WTC11 (cell line): ENCODE results near the gene TM7SF3. TPM values are rescaled to one million over a fixed set of nuclear protein-coding genes. Genes with fewer than 3 reads are reported as not detected.

Source experiments
- ATAC-seq: fragments of 200-7000 bp; cut with Tn5 transposase; 2 replicates; pipeline ENCODE4 v1.10.0; 2021; ENCODE audit warnings: mild to moderate bottlenecking, moderate library complexity
- CTCF ChIA-PET: fragments of 300-600 bp; sonication (Branson Sonifier 250); formaldehyde crosslinking; loops from one replicate; lab custom pipeline; 2021; ENCODE audit warnings: antibody characterized with exemption; lab: Charles Lee
- POLR2A ChIA-PET: fragments of 350-600 bp; sonication (Branson Sonifier 250); formaldehyde crosslinking; loops from one replicate; lab custom pipeline; 2021; ENCODE audit warnings: antibody characterized with exemption; lab: Charles Lee
- DNase-seq: peaks from one replicate; pipeline ENCODE4 v3.0.0; 2021; ENCODE audit warnings: low spot score
- H3K27ac Mint-ChIP-seq: 2 replicates; pipeline ENCODE4 v1.8.0; 2021; ENCODE audit warnings: mixed read lengths
- H3K27me3 Mint-ChIP-seq: 2 replicates; pipeline ENCODE4 v1.8.0; 2021; ENCODE audit warnings: low read depth, mild to moderate bottlenecking, moderate library complexity, mixed read lengths
- H3K36me3 Mint-ChIP-seq: 2 replicates; pipeline ENCODE4 v1.8.0; 2021; ENCODE audit warnings: mixed read lengths
- H3K4me1 Mint-ChIP-seq: 2 replicates; pipeline ENCODE4 v1.8.0; 2022; ENCODE audit warnings: mixed read lengths
- H3K4me3 Mint-ChIP-seq: 2 replicates; pipeline ENCODE4 v1.8.0; 2021; ENCODE audit warnings: mild to moderate bottlenecking, moderate library complexity, mixed read lengths
- H3K9me3 Mint-ChIP-seq: 2 replicates; pipeline ENCODE4 v1.8.0; 2021; ENCODE audit warnings: mixed read lengths
- EMX1 ChIP-seq: fragments of 250-450 bp; sonication (Bioruptor Pico); IDR thresholded peaks from 2 replicates; pipeline ENCODE4 v1.8.0; 2021; ENCODE audit warnings: mild to moderate bottlenecking
- ETV6 ChIP-seq: sonication (generic); formaldehyde crosslinking; IDR thresholded peaks from 2 replicates; pipeline ENCODE4 v1.8.1; 2022; ENCODE audit warnings: mild to moderate bottlenecking, missing genetic modification reagents
- FOXP1 ChIP-seq: sonication (generic); formaldehyde crosslinking; IDR thresholded peaks from 2 replicates; pipeline ENCODE4 v1.8.0; 2022; ENCODE audit warnings: missing genetic modification reagents, mild to moderate bottlenecking, moderate library complexity, borderline replicate concordance
- KAT7 ChIP-seq: sonication (generic); formaldehyde crosslinking; IDR thresholded peaks from 2 replicates; pipeline ENCODE4 v1.8.1; 2023; ENCODE audit warnings: missing genetic modification reagents, mild to moderate bottlenecking, borderline replicate concordance
- OVOL2 ChIP-seq: fragments of 250-450 bp; sonication (Bioruptor Pico); IDR thresholded peaks from 2 replicates; pipeline ENCODE4 v1.9.0; 2021; ENCODE audit warnings: mild to moderate bottlenecking, borderline replicate concordance
- RELA ChIP-seq: sonication (generic); formaldehyde crosslinking; IDR thresholded peaks from 2 replicates; pipeline ENCODE4 v1.8.1; 2022; ENCODE audit warnings: missing genetic modification reagents, mild to moderate bottlenecking, borderline replicate concordance
- SMAD3 ChIP-seq: sonication (generic); formaldehyde crosslinking; IDR thresholded peaks from 2 replicates; pipeline ENCODE4 v1.8.0; 2022; ENCODE audit warnings: missing genetic modification reagents, mild to moderate bottlenecking, borderline replicate concordance
- SMAD4 ChIP-seq: sonication (generic); formaldehyde crosslinking; IDR thresholded peaks from 2 replicates; pipeline ENCODE4 v1.8.0; 2022; ENCODE audit warnings: mild to moderate bottlenecking, missing genetic modification reagents
- TCF7 ChIP-seq: sonication (generic); formaldehyde crosslinking; IDR thresholded peaks from 2 replicates; pipeline ENCODE4 v1.8.0; 2022; ENCODE audit warnings: mild to moderate bottlenecking, low read depth, missing genetic modification reagents, moderate library complexity
- ZNF232 ChIP-seq: sonication (generic); formaldehyde crosslinking; IDR thresholded peaks from 2 replicates; pipeline ENCODE4 v1.8.0; 2022; ENCODE audit warnings: mild to moderate bottlenecking, missing genetic modification reagents
- ZNF317 ChIP-seq: sonication (generic); formaldehyde crosslinking; IDR thresholded peaks from 2 replicates; pipeline ENCODE4 v1.8.1; 2023; ENCODE audit warnings: low read depth, mild to moderate bottlenecking, moderate library complexity, missing genetic modification reagents, borderline replicate concordance
- total RNA-seq: library from RNA; stranded (reverse); gene quantifications from 3 replicates; pipeline ENCODE4 v1.2.3, GENCODE V29; 2021
- TF ChIP-seq, protein P1 (sequence below): sonication (generic); formaldehyde crosslinking; IDR thresholded peaks from 2 replicates; pipeline ENCODE4 v1.8.0; 2022; ENCODE audit warnings: mild to moderate bottlenecking, missing genetic modification reagents
- TF ChIP-seq, protein P2 (sequence below): fragments of 250-450 bp; sonication (Bioruptor Pico); conservative IDR thresholded peaks from 2 replicates; pipeline ENCODE4 v1.9.0; 2021; ENCODE audit warnings: mild to moderate bottlenecking
- TF ChIP-seq, protein P3 (sequence below): sonication (generic); formaldehyde crosslinking; IDR thresholded peaks from 2 replicates; pipeline ENCODE4 v1.8.0; 2023; ENCODE audit warnings: mild to moderate bottlenecking, missing genetic modification reagents
- TF ChIP-seq, protein P4 (sequence below): sonication (generic); formaldehyde crosslinking; IDR thresholded peaks from 2 replicates; pipeline ENCODE4 v1.8.1; 2022; ENCODE audit warnings: missing genetic modification reagents, borderline replicate concordance
- TF ChIP-seq, protein P5 (sequence below): sonication (generic); formaldehyde crosslinking; IDR thresholded peaks from 2 replicates; pipeline ENCODE4 v1.8.1; 2023; ENCODE audit warnings: mild to moderate bottlenecking, missing genetic modification reagents, moderate library complexity
- TF ChIP-seq, protein P6 (sequence below): sonication (generic); formaldehyde crosslinking; IDR thresholded peaks from 2 replicates; pipeline ENCODE4 v1.8.0; 2022; ENCODE audit warnings: missing genetic modification reagents
- TF ChIP-seq, protein P7 (sequence below): fragments of 200-600 bp; IDR thresholded peaks from 2 replicates; pipeline ENCODE4 v1.8.0; 2022; ENCODE audit warnings: antibody characterized with exemption
- TF ChIP-seq, protein P8 (sequence below): fragments of 250-450 bp; sonication (Bioruptor Pico); IDR thresholded peaks from 2 replicates; pipeline ENCODE4 v1.9.0; 2021; ENCODE audit warnings: mild to moderate bottlenecking
- TF ChIP-seq, protein P9 (sequence below): sonication (generic); formaldehyde crosslinking; IDR thresholded peaks from 2 replicates; pipeline ENCODE4 v1.8.1; 2023; ENCODE audit warnings: mild to moderate bottlenecking, moderate library complexity, missing genetic modification reagents

Gene TM7SF3
- total RNA-seq, 1 experiment from 2014 or later = 75.3 TPM

DNA sequence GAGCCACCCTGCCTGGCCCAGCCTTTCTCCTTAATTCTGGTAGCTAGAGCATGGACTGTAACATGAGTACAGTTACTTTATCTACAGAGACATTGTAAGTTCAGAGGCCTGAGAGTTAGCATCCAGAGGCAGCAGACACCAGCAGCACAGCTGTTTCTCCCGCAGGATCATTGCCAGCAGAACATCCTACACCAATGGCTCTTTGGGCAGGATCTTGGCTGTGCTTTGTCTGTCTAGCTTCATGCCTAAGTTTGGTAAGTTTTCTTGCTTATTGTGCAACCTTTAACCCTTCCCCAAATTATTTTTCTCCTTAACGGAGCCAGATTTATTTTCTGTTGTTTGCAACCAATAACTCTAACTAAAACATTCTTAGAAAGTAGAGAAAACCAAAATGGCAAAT lies 46.6 kb upstream of the TM7SF3 start:
- TF ChIP-seq TCF7 (no peak), OVOL2 (CRISPR knock-in tag) (no peak)
- no peak for DNase-seq
- H3K36me3 Mint-ChIP-seq = no peaks in the 10 kb centered on the region
- no peak for ATAC-seq
- no peak overlapping the region for H3K4me3 Mint-ChIP-seq
- H3K27ac Mint-ChIP-seq = no peak overlapping the region
- CTCF ChIA-PET = interaction anchor here (0.5 kb wide), 1 partner anchor 22 kb away, joined by 3 read pairs; no protein-coding TSS in a partner anchor
- H3K4me1 Mint-ChIP-seq = no peaks in the 10 kb centered on the region
- peaks cover 6% of the 10 kb centered on the region for H3K9me3 Mint-ChIP-seq
- POLR2A ChIA-PET = no interaction called here
- H3K27me3 Mint-ChIP-seq = no peaks in the 10 kb centered on the region

DNA sequence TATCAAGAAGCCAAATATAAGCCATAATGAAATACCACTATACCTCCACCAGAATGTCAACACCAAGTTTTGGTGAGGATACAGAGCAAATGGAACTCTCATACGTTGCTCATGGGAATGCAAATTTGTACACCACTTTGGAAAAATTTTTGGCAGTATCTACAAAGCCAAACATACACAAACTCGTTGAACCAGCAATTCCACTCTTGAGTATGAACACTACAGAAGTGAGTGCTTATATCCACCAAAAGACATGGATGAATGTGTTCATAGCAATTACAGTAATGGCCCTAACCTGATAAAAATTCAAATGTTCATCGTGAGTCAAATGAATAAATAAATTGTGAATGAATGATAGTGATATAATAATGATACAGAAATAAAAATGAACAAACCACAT lies 43.4 kb upstream of the TM7SF3 start:
- Mint-ChIP-seq H3K27ac (no peak overlapping the region), H3K4me1 (no peaks in the 10 kb centered on the region), H3K9me3 (peaks cover 6% of the 10 kb centered on the region), H3K36me3 (no peaks in the 10 kb centered on the region), H3K27me3 (no peaks in the 10 kb centered on the region), H3K4me3 (no peak overlapping the region)
- ChIA-PET POLR2A (no interaction called here), CTCF (no interaction called here)
- ATAC-seq (no peak), DNase-seq (no peak)
- TF ChIP-seq, protein P1, sequence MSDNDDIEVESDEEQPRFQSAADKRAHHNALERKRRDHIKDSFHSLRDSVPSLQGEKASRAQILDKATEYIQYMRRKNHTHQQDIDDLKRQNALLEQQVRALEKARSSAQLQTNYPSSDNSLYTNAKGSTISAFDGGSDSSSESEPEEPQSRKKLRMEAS (CRISPR knock-in tag) = no peak
- TF ChIP-seq, protein P2, sequence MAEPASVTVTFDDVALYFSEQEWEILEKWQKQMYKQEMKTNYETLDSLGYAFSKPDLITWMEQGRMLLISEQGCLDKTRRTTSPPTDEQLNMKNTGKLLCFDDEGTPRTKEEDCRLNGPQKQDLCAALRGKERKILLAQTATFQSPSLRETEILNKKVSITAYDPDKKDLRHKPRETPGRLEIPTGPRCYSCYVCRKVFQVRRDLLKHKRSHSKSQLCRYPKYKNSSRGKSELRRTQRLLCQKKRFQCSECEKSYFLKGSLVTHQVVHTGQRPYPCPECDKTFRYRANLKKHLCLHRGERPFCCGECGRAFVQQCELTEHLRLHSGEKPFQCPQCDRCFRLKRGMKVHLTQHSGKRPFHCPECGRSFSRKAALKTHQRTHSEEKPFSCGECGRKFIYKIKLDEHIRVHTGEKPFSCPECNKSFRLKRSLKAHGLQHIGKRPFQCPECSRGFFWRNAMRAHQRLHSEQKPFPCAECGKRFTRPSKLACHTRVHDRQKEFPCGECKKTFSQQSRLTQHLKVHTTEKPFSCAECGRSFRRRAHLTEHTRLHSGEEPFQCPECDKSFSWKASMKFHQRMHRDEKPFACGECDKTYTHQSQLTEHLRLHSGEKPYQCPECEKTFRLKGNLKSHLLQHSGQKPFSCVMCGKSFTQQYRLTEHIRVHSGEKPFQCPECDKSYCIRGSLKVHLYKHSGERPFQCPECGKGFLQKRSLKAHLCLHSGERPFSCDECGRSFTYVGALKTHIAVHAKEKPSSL (CRISPR knock-in tag) = no peak
- TF ChIP-seq EMX1 = no peak
- TF ChIP-seq, protein P3, sequence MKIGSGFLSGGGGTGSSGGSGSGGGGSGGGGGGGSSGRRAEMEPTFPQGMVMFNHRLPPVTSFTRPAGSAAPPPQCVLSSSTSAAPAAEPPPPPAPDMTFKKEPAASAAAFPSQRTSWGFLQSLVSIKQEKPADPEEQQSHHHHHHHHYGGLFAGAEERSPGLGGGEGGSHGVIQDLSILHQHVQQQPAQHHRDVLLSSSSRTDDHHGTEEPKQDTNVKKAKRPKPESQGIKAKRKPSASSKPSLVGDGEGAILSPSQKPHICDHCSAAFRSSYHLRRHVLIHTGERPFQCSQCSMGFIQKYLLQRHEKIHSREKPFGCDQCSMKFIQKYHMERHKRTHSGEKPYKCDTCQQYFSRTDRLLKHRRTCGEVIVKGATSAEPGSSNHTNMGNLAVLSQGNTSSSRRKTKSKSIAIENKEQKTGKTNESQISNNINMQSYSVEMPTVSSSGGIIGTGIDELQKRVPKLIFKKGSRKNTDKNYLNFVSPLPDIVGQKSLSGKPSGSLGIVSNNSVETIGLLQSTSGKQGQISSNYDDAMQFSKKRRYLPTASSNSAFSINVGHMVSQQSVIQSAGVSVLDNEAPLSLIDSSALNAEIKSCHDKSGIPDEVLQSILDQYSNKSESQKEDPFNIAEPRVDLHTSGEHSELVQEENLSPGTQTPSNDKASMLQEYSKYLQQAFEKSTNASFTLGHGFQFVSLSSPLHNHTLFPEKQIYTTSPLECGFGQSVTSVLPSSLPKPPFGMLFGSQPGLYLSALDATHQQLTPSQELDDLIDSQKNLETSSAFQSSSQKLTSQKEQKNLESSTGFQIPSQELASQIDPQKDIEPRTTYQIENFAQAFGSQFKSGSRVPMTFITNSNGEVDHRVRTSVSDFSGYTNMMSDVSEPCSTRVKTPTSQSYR (CRISPR knock-in tag) = no peak
- TF ChIP-seq, protein P4, sequence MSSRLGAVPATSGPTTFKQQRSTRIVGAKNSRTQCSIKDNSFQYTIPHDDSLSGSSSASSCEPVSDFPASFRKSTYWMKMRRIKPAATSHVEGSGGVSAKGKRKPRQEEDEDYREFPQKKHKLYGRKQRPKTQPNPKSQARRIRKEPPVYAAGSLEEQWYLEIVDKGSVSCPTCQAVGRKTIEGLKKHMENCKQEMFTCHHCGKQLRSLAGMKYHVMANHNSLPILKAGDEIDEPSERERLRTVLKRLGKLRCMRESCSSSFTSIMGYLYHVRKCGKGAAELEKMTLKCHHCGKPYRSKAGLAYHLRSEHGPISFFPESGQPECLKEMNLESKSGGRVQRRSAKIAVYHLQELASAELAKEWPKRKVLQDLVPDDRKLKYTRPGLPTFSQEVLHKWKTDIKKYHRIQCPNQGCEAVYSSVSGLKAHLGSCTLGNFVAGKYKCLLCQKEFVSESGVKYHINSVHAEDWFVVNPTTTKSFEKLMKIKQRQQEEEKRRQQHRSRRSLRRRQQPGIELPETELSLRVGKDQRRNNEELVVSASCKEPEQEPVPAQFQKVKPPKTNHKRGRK (CRISPR knock-in tag) = no peak
- TF ChIP-seq, protein P5, sequence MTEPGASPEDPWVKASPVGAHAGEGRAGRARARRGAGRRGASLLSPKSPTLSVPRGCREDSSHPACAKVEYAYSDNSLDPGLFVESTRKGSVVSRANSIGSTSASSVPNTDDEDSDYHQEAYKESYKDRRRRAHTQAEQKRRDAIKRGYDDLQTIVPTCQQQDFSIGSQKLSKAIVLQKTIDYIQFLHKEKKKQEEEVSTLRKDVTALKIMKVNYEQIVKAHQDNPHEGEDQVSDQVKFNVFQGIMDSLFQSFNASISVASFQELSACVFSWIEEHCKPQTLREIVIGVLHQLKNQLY (CRISPR knock-in tag) = no peak
- no peak for TF ChIP-seq RELA (CRISPR knock-in tag)
- TF ChIP-seq, protein P6, sequence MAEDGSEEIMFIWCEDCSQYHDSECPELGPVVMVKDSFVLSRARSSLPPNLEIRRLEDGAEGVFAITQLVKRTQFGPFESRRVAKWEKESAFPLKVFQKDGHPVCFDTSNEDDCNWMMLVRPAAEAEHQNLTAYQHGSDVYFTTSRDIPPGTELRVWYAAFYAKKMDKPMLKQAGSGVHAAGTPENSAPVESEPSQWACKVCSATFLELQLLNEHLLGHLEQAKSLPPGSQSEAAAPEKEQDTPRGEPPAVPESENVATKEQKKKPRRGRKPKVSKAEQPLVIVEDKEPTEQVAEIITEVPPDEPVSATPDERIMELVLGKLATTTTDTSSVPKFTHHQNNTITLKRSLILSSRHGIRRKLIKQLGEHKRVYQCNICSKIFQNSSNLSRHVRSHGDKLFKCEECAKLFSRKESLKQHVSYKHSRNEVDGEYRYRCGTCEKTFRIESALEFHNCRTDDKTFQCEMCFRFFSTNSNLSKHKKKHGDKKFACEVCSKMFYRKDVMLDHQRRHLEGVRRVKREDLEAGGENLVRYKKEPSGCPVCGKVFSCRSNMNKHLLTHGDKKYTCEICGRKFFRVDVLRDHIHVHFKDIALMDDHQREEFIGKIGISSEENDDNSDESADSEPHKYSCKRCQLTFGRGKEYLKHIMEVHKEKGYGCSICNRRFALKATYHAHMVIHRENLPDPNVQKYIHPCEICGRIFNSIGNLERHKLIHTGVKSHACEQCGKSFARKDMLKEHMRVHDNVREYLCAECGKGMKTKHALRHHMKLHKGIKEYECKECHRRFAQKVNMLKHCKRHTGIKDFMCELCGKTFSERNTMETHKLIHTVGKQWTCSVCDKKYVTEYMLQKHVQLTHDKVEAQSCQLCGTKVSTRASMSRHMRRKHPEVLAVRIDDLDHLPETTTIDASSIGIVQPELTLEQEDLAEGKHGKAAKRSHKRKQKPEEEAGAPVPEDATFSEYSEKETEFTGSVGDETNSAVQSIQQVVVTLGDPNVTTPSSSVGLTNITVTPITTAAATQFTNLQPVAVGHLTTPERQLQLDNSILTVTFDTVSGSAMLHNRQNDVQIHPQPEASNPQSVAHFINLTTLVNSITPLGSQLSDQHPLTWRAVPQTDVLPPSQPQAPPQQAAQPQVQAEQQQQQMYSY (CRISPR knock-in tag) = no peak
- no peak for TF ChIP-seq FOXP1 (CRISPR knock-in tag)
- no peak for TF ChIP-seq ETV6 (CRISPR knock-in tag)
- TF ChIP-seq ZNF317 (CRISPR knock-in tag) = no peak
- TF ChIP-seq SMAD4 = no peak
- TF ChIP-seq, protein P7, sequence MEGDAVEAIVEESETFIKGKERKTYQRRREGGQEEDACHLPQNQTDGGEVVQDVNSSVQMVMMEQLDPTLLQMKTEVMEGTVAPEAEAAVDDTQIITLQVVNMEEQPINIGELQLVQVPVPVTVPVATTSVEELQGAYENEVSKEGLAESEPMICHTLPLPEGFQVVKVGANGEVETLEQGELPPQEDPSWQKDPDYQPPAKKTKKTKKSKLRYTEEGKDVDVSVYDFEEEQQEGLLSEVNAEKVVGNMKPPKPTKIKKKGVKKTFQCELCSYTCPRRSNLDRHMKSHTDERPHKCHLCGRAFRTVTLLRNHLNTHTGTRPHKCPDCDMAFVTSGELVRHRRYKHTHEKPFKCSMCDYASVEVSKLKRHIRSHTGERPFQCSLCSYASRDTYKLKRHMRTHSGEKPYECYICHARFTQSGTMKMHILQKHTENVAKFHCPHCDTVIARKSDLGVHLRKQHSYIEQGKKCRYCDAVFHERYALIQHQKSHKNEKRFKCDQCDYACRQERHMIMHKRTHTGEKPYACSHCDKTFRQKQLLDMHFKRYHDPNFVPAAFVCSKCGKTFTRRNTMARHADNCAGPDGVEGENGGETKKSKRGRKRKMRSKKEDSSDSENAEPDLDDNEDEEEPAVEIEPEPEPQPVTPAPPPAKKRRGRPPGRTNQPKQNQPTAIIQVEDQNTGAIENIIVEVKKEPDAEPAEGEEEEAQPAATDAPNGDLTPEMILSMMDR = no peak
- TF ChIP-seq KAT7 (CRISPR knock-in tag) = no peak
- TF ChIP-seq, protein P8, sequence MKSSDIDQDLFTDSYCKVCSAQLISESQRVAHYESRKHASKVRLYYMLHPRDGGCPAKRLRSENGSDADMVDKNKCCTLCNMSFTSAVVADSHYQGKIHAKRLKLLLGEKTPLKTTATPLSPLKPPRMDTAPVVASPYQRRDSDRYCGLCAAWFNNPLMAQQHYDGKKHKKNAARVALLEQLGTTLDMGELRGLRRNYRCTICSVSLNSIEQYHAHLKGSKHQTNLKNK (CRISPR knock-in tag) = no peak
- TF ChIP-seq, protein P9, sequence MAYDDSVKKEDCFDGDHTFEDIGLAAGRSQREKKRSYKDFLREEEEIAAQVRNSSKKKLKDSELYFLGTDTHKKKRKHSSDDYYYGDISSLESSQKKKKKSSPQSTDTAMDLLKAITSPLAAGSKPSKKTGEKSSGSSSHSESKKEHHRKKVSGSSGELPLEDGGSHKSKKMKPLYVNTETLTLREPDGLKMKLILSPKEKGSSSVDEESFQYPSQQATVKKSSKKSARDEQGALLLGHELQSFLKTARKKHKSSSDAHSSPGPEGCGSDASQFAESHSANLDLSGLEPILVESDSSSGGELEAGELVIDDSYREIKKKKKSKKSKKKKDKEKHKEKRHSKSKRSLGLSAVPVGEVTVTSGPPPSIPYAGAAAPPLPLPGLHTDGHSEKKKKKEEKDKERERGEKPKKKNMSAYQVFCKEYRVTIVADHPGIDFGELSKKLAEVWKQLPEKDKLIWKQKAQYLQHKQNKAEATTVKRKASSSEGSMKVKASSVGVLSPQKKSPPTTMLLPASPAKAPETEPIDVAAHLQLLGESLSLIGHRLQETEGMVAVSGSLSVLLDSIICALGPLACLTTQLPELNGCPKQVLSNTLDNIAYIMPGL = no peak
- no peak for TF ChIP-seq ZNF232 (CRISPR knock-in tag)
- TF ChIP-seq SMAD3 (CRISPR knock-in tag) = no peak
